ENCODE data around the gene ZNF564. TPM values are rescaled to one million over a fixed set of nuclear protein-coding genes. Genes with fewer than 3 reads are reported as not detected.

Gene ZNF564
- total and polyA plus RNA-seq, 11 donors: 4.0 to 10.4 (median 7.4) TPM

- Histone ChIP-seq H3K36me3 (no peaks in the 10 kb centered on the region), H3K4me1 (peaks cover 0 to 33% (median 16%) of the 10 kb centered on the region in 12 donors), H3K27me3 (no peaks in the 10 kb centered on the region), H3K9me3 (no peaks in the 10 kb centered on the region), H3K27ac (no peak overlapping the region), H3K4me3 (no peak overlapping the region)
- intact Hi-C loops (cut with DNase I): loop anchor here in 3 of 10 donors (5.0 to 10.0 kb wide), 2 partner anchors 40 to 77 kb away; partner anchors contain the start of genes ZNF443 (in 2 of the 3) and ZNF799 (in 1 of the 3)
- WGBS, 4 donors: 78 to 79% (median 79%) methylated on average over 4 of the region's 4 CpGs
- TF ChIP-seq, protein P1, sequence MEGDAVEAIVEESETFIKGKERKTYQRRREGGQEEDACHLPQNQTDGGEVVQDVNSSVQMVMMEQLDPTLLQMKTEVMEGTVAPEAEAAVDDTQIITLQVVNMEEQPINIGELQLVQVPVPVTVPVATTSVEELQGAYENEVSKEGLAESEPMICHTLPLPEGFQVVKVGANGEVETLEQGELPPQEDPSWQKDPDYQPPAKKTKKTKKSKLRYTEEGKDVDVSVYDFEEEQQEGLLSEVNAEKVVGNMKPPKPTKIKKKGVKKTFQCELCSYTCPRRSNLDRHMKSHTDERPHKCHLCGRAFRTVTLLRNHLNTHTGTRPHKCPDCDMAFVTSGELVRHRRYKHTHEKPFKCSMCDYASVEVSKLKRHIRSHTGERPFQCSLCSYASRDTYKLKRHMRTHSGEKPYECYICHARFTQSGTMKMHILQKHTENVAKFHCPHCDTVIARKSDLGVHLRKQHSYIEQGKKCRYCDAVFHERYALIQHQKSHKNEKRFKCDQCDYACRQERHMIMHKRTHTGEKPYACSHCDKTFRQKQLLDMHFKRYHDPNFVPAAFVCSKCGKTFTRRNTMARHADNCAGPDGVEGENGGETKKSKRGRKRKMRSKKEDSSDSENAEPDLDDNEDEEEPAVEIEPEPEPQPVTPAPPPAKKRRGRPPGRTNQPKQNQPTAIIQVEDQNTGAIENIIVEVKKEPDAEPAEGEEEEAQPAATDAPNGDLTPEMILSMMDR (IDR thresholded peaks at IDR 0.05): no peak
- no peak for TF ChIP-seq POLR2A (IDR thresholded peaks at IDR 0.05)
- DNase-seq (no peak), ATAC-seq (no peak)
Measured at GRCh38 chr19:12481781-12482508, 69.3 kb downstream of the ZNF564 start.

- ATAC-seq: peak in 2 of 4 donors; percentile 39 to 68
- DNase-seq: no peak
- Histone ChIP-seq H3K36me3 (no peaks in the 10 kb centered on the region), H3K4me3 (no peak overlapping the region), H3K9me3 (peaks cover 0 to 7% (median 0%) of the 10 kb centered on the region in 12 donors), H3K27me3 (no peaks in the 10 kb centered on the region), H3K4me1 (peaks cover 0 to 26% (median 9%) of the 10 kb centered on the region in 12 donors), H3K27ac (no peak overlapping the region)
- no peak for TF ChIP-seq POLR2A (IDR thresholded peaks at IDR 0.05)
- TF ChIP-seq, protein P1 (IDR thresholded peaks at IDR 0.05): no peak
- 65 to 68% (median 67%) methylated on average over 5 of the region's 5 CpGs for WGBS, 4 donors
- intact Hi-C loops (cut with DNase I): no loop called here
Measured at GRCh38 chr19:12478234-12478941, 72.9 kb downstream of the ZNF564 start.

Other genes starting within 250 kb of the ZNF564 start
- gene ZNF563, start 217.8 kb downstream of the ZNF564 start, total RNA-seq: 1 to 10 TPM; 1.5 to 6.9 (median 3.8) TPM
- gene ZNF563, start 217.8 kb downstream of the ZNF564 start, polyA plus RNA-seq: 1 to 10 TPM; 1.9 to 2.8 TPM
- 1 to 10 TPM; 1.1 to 4.3 (median 3.6) TPM for gene ZNF442, start 185.8 kb downstream of the ZNF564 start, total RNA-seq
- gene ZNF442, start 185.8 kb downstream of the ZNF564 start, polyA plus RNA-seq: under 1 TPM; 0.80 to 0.91 TPM
- 1 to 10 TPM; 1.5 to 3.9 (median 2.1) TPM for gene ZNF799, start 150.2 kb downstream of the ZNF564 start, total RNA-seq
- 1 to 10 TPM; 1.8 to 2.2 TPM for gene ZNF799, start 150.2 kb downstream of the ZNF564 start, polyA plus RNA-seq
- 1 to 10 TPM; 1.5 to 3.6 (median 2.1) TPM for gene ZNF443, start 110.5 kb downstream of the ZNF564 start, total RNA-seq
- 1 to 10 TPM; 1.4 TPM for gene ZNF443, start 110.5 kb downstream of the ZNF564 start, polyA plus RNA-seq
- gene ZNF709, start 66.7 kb downstream of the ZNF564 start, total RNA-seq: 1 to 10 TPM in 8 of 9 donors, under 1 TPM in 1; 0.89 to 2.9 (median 1.7) TPM
- gene ZNF709, start 66.7 kb downstream of the ZNF564 start, polyA plus RNA-seq: 1 to 10 TPM; 1.3 TPM
- gene ZNF490, start 59.3 kb upstream of the ZNF564 start, total RNA-seq: 1 to 10 TPM; 3.7 to 8.9 (median 5.3) TPM
- gene ZNF490, start 59.3 kb upstream of the ZNF564 start, polyA plus RNA-seq: 1 to 10 TPM in 1 of 2 donors, under 1 TPM in 1; 0.91 to 1.1 TPM
- 10 to 100 TPM in 8 of 9 donors, 1 to 10 TPM in 1; 9.4 to 22.6 (median 14.3) TPM for gene ZNF791, start 59.4 kb upstream of the ZNF564 start, total RNA-seq
- gene ZNF791, start 59.4 kb upstream of the ZNF564 start, polyA plus RNA-seq: 1 to 10 TPM; 6.1 to 6.9 TPM
- 100 to 1,000 TPM in 1 of 9 donors, 10 to 100 TPM in 8; 16.0 to 135 (median 30.7) TPM for gene MAN2B1, start 115.3 kb upstream of the ZNF564 start, total RNA-seq
- gene MAN2B1, start 115.3 kb upstream of the ZNF564 start, polyA plus RNA-seq: 10 to 100 TPM; 18.6 to 23.0 TPM
- 1 to 10 TPM; 6.0 to 9.2 (median 7.8) TPM for gene WDR83, start 115.3 kb upstream of the ZNF564 start, total RNA-seq
- 10 to 100 TPM; 12.3 to 13.0 TPM for gene WDR83, start 115.3 kb upstream of the ZNF564 start, polyA plus RNA-seq
- gene DHPS, start 130.4 kb upstream of the ZNF564 start, total RNA-seq: 100 to 1,000 TPM in 1 of 9 donors, 10 to 100 TPM in 8; 47.6 to 121 (median 54.6) TPM
- gene DHPS, start 130.4 kb upstream of the ZNF564 start, polyA plus RNA-seq: 10 to 100 TPM; 57.2 to 57.6 TPM
- gene GNG14, start 136.5 kb upstream of the ZNF564 start, total RNA-seq: not detected
- not detected for gene GNG14, start 136.5 kb upstream of the ZNF564 start, polyA plus RNA-seq
- 1 to 10 TPM; 1.5 to 3.6 (median 2.4) TPM for gene FBXW9, start 145.1 kb upstream of the ZNF564 start, total RNA-seq
- gene FBXW9, start 145.1 kb upstream of the ZNF564 start, polyA plus RNA-seq: 1 to 10 TPM; 1.0 to 5.0 TPM
- gene TNPO2, start 172.4 kb upstream of the ZNF564 start, total RNA-seq: 10 to 100 TPM; 33.7 to 57.4 (median 42.6) TPM
- gene TNPO2, start 172.4 kb upstream of the ZNF564 start, polyA plus RNA-seq: 10 to 100 TPM; 18.0 to 29.2 TPM
- gene TRIR, start 183.2 kb upstream of the ZNF564 start, total RNA-seq: 100 to 1,000 TPM in 6 of 9 donors, 10 to 100 TPM in 3; 90.4 to 305 (median 118) TPM
- gene TRIR, start 183.2 kb upstream of the ZNF564 start, polyA plus RNA-seq: 100 to 1,000 TPM; 226 to 234 TPM
- gene GET3, start 186.0 kb upstream of the ZNF564 start, total RNA-seq: 10 to 100 TPM; 54.3 to 81.5 (median 61.8) TPM
- gene GET3, start 186.0 kb upstream of the ZNF564 start, polyA plus RNA-seq: 100 to 1,000 TPM in 1 of 2 donors, 10 to 100 TPM in 1; 76.3 to 133 TPM
- not detected for gene BEST2, start 200.3 kb upstream of the ZNF564 start, total RNA-seq
- gene BEST2, start 200.3 kb upstream of the ZNF564 start, polyA plus RNA-seq: not detected
- 10 to 100 TPM; 45.5 to 90.1 (median 62.6) TPM for gene HOOK2, start 224.1 kb upstream of the ZNF564 start, total RNA-seq
- gene HOOK2, start 224.1 kb upstream of the ZNF564 start, polyA plus RNA-seq: 10 to 100 TPM; 29.9 to 83.5 TPM
- 100 to 1,000 TPM in 4 of 9 donors, 10 to 100 TPM in 5; 19.6 to 205 (median 67.6) TPM for gene JUNB, start 240.0 kb upstream of the ZNF564 start, total RNA-seq
- gene JUNB, start 240.0 kb upstream of the ZNF564 start, polyA plus RNA-seq: 10 to 100 TPM; 29.6 to 52.9 TPM

All from heart left ventricle (tissue), 16 donors.